Activated naive CD8-positive, alpha-beta T cell treated with anti-CD3 and anti-CD28 coated beads, Interleukin-2, amount 50 U/mL, for 24 hours (primary cell): Measurements from ENCODE around the gene AQP1.

Experiments used
- ATAC-seq: fragments of 150-1000 bp; cut with Tn5 transposase; one replicate; pipeline ENCODE4 v1.10.0; 2021
- DNase-seq: peaks from one replicate; pipeline ENCODE4 v3.0.0; 2021
- H3K27ac Mint-ChIP-seq: one replicate; pipeline ENCODE4 v1.8.0; 2021; ENCODE audit warnings: mild to moderate bottlenecking, mixed read lengths
- H3K27me3 Mint-ChIP-seq: one replicate; pipeline ENCODE4 v1.8.0; 2021; ENCODE audit warnings: mixed read lengths
- H3K36me3 Mint-ChIP-seq: one replicate; pipeline ENCODE4 v1.8.0; 2021; ENCODE audit warnings: low read depth, mixed read lengths
- H3K4me1 Mint-ChIP-seq: one replicate; pipeline ENCODE4 v1.8.0; 2021; ENCODE audit warnings: mixed read lengths
- H3K4me3 Mint-ChIP-seq: one replicate; pipeline ENCODE4 v1.8.0; 2021; ENCODE audit warnings: mild to moderate bottlenecking, moderate library complexity, mixed read lengths
- H3K9me3 Mint-ChIP-seq: one replicate; pipeline ENCODE4 v1.8.0; 2021; ENCODE audit warnings: mixed read lengths

The AQP1 gene

GRCh38 chr7:30926313-30926712, 14.7 kb downstream of the AQP1 start:
- ATAC-seq (no peak), DNase-seq (no peak)
- Mint-ChIP-seq H3K27ac (no peak overlapping the region), H3K36me3 (no peaks in the 10 kb centered on the region), H3K9me3 (no peaks in the 10 kb centered on the region), H3K4me1 (no peaks in the 10 kb centered on the region), H3K27me3 (no peaks in the 10 kb centered on the region), H3K4me3 (no peak overlapping the region)

GRCh38 chr7:30927040-30927439, 15.4 kb downstream of the AQP1 start:
- no peaks in the 10 kb centered on the region for H3K36me3 Mint-ChIP-seq
- ATAC-seq (no peak), DNase-seq (no peak)
- H3K4me1 Mint-ChIP-seq = no peaks in the 10 kb centered on the region
- no peaks in the 10 kb centered on the region for H3K9me3 Mint-ChIP-seq
- H3K27ac Mint-ChIP-seq = no peak overlapping the region
- H3K4me3 Mint-ChIP-seq = no peak overlapping the region
- no peaks in the 10 kb centered on the region for H3K27me3 Mint-ChIP-seq

GRCh38 chr7:30927559-30927958, 15.9 kb downstream of the AQP1 start:
- H3K36me3 Mint-ChIP-seq = no peaks in the 10 kb centered on the region
- no peaks in the 10 kb centered on the region for H3K27me3 Mint-ChIP-seq
- no peak for DNase-seq
- no peak for ATAC-seq
- no peaks in the 10 kb centered on the region for H3K9me3 Mint-ChIP-seq
- no peak overlapping the region for H3K27ac Mint-ChIP-seq
- no peaks in the 10 kb centered on the region for H3K4me1 Mint-ChIP-seq
- no peak overlapping the region for H3K4me3 Mint-ChIP-seq

GRCh38 chr7:30928254-30928872, 16.7 kb downstream of the AQP1 start:
- DNase-seq (no peak), ATAC-seq (no peak)
- H3K36me3 Mint-ChIP-seq = no peaks in the 10 kb centered on the region
- no peak overlapping the region for H3K4me3 Mint-ChIP-seq
- H3K27ac Mint-ChIP-seq = no peak overlapping the region
- no peaks in the 10 kb centered on the region for H3K27me3 Mint-ChIP-seq
- no peaks in the 10 kb centered on the region for H3K9me3 Mint-ChIP-seq
- no peaks in the 10 kb centered on the region for H3K4me1 Mint-ChIP-seq

GRCh38 chr7:30929686-30930085, 18.0 kb downstream of the AQP1 start:
- H3K36me3 Mint-ChIP-seq = no peaks in the 10 kb centered on the region
- H3K4me1 Mint-ChIP-seq = no peaks in the 10 kb centered on the region
- H3K27me3 Mint-ChIP-seq = no peaks in the 10 kb centered on the region
- no peaks in the 10 kb centered on the region for H3K9me3 Mint-ChIP-seq
- no peak overlapping the region for H3K4me3 Mint-ChIP-seq
- no peak overlapping the region for H3K27ac Mint-ChIP-seq
- DNase-seq = no peak
- no peak for ATAC-seq

- DNase-seq (no peak), ATAC-seq (no peak)
- Mint-ChIP-seq H3K36me3 (no peaks in the 10 kb centered on the region), H3K9me3 (no peaks in the 10 kb centered on the region), H3K27me3 (no peaks in the 10 kb centered on the region), H3K27ac (no peak overlapping the region), H3K4me1 (no peaks in the 10 kb centered on the region), H3K4me3 (no peak overlapping the region)
Observed at GRCh38 chr7:30930621-30931020, 19.0 kb downstream of the AQP1 start.

- no peaks in the 10 kb centered on the region for H3K4me1 Mint-ChIP-seq
- no peak overlapping the region for H3K4me3 Mint-ChIP-seq
- H3K36me3 Mint-ChIP-seq = no peaks in the 10 kb centered on the region
- no peak for DNase-seq
- no peaks in the 10 kb centered on the region for H3K9me3 Mint-ChIP-seq
- H3K27me3 Mint-ChIP-seq = no peaks in the 10 kb centered on the region
- H3K27ac Mint-ChIP-seq = no peak overlapping the region
- ATAC-seq = no peak
Observed at GRCh38 chr7:30931161-30931928, 19.7 kb downstream of the AQP1 start.

- Mint-ChIP-seq H3K27me3 (peaks cover 2% of the 10 kb centered on the region), H3K36me3 (no peaks in the 10 kb centered on the region), H3K27ac (no peak overlapping the region), H3K4me3 (no peak overlapping the region), H3K9me3 (no peaks in the 10 kb centered on the region), H3K4me1 (no peaks in the 10 kb centered on the region)
- no peak for DNase-seq
- no peak for ATAC-seq
Observed at GRCh38 chr7:30931929-30932540, 20.4 kb downstream of the AQP1 start.

GRCh38 chr7:30932562-30932961, 20.9 kb downstream of the AQP1 start:
- Mint-ChIP-seq H3K27ac (no peak overlapping the region), H3K27me3 (peaks cover 4% of the 10 kb centered on the region)
- DNase-seq = no peak

GRCh38 chr7:30933124-30933974, 21.7 kb downstream of the AQP1 start:
- Mint-ChIP-seq H3K9me3 (no peaks in the 10 kb centered on the region), H3K4me1 (no peaks in the 10 kb centered on the region), H3K27me3 (peaks cover 7% of the 10 kb centered on the region), H3K4me3 (no peak overlapping the region), H3K27ac (no peak overlapping the region), H3K36me3 (no peaks in the 10 kb centered on the region)
- DNase-seq = no peak
- ATAC-seq = no peak

More at GRCh38 chr7:30932562-30932961, 20.9 kb downstream of the AQP1 start:
- Mint-ChIP-seq H3K36me3 (no peaks in the 10 kb centered on the region), H3K9me3 (no peaks in the 10 kb centered on the region), H3K4me3 (no peak overlapping the region), H3K4me1 (no peaks in the 10 kb centered on the region)
- ATAC-seq = no peak

GRCh38 chr7:30934225-30934624, 22.6 kb downstream of the AQP1 start:
- Mint-ChIP-seq H3K27ac (no peak overlapping the region), H3K4me1 (no peaks in the 10 kb centered on the region), H3K27me3 (peaks cover 9% of the 10 kb centered on the region), H3K36me3 (no peaks in the 10 kb centered on the region), H3K9me3 (no peaks in the 10 kb centered on the region), H3K4me3 (no peak overlapping the region)
- DNase-seq (no peak), ATAC-seq (no peak)

- DNase-seq = no peak
- no peak overlapping the region for H3K27ac Mint-ChIP-seq
- no peak for ATAC-seq
- no peaks in the 10 kb centered on the region for H3K36me3 Mint-ChIP-seq
- peaks cover 15% of the 10 kb centered on the region for H3K27me3 Mint-ChIP-seq
- no peaks in the 10 kb centered on the region for H3K9me3 Mint-ChIP-seq
- no peaks in the 10 kb centered on the region for H3K4me1 Mint-ChIP-seq
- no peak overlapping the region for H3K4me3 Mint-ChIP-seq
Observed at GRCh38 chr7:30934732-30935568, 23.3 kb downstream of the AQP1 start.

- Mint-ChIP-seq H3K9me3 (no peaks in the 10 kb centered on the region), H3K4me3 (no peak overlapping the region), H3K36me3 (no peaks in the 10 kb centered on the region), H3K27me3 (peaks cover 15% of the 10 kb centered on the region), H3K27ac (no peak overlapping the region), H3K4me1 (no peaks in the 10 kb centered on the region)
- ATAC-seq (no peak), DNase-seq (no peak)
Observed at GRCh38 chr7:30935569-30935877, 23.9 kb downstream of the AQP1 start.

GRCh38 chr7:30936650-30937245, 25.1 kb downstream of the AQP1 start:
- Mint-ChIP-seq H3K9me3 (no peaks in the 10 kb centered on the region), H3K4me3 (no peak overlapping the region), H3K27me3 (peaks cover 21% of the 10 kb centered on the region), H3K4me1 (no peaks in the 10 kb centered on the region), H3K27ac (no peak overlapping the region), H3K36me3 (no peaks in the 10 kb centered on the region)
- no peak for DNase-seq
- no peak for ATAC-seq
